Measurements from ENCODE around the gene HCRTR2. TPM values are rescaled to one million over a fixed set of nuclear protein-coding genes. Genes with fewer than 3 reads are reported as not detected.

The HCRTR2 gene
- total RNA-seq, 1 experiment from 2014 or later, result not detected

DNA sequence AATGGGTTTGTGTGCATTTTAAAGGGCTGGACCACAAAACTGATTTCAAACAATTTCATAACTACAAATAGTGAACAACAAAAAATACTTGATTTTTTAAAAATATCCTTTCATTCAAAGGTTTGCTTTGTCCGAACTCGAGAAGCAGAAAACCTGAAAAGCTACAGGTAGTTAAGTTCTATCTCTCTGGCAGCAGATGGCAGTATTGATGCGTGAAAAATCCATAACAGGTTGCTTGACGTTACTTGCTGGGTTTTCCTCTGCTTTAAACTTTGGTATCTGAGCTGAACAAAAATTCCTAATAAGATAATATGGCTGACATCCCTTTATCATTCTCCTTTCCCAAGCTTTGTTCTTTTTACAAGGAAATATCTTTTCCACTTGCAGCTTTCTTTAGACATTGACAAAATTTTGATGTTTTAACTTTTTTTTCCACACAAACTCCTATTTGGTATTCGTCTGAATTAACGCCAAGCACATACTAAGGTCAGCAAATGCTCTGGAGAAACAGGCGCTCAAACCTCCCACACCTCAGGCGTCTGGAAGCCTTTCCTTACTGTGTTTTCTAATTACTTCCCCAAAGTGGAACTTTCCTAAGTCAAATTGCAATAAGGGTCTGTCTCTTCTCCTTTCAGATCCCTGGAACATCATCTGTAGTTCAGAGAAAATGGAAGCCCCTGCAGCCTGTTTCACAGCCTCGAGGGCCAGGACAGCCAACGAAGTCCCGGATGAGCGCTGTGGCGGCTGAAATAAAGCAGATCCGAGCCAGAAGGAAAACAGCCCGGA lies 102.6 kb downstream of the HCRTR2 start:
- Histone ChIP-seq H2AFZ (ENCODE audit: low read length) (0 out of 2 replicates have a peak overlapping the region, but pooled peaks have one; percentile 11), H4K20me1 (ENCODE audit: low read length) (no peaks in the 10 kb centered on the region), H3F3A (ENCODE audit: low read length, unreplicated experiment) (no peaks in the 10 kb centered on the region), H3K27ac (ENCODE audit: low read length) (no peak overlapping the region), H3K9ac (ENCODE audit: low read length) (no peak overlapping the region), H3K4me1 (ENCODE audit: insufficient read depth, low read length) (no peaks in the 10 kb centered on the region), H3K9me2 (replicated peaks; ENCODE audit: low read length) (no peaks in the 10 kb centered on the region), H3K36me3 (ENCODE audit: low read depth, low read length) (no peaks in the 10 kb centered on the region), H3K27me3 (ENCODE audit: low read length) (peaks cover 58% of the 10 kb centered on the region), H3K79me2 (ENCODE audit: low read length) (no peaks in the 10 kb centered on the region), H3K4me3 (ENCODE audit: low read length) (no peak overlapping the region), H3K9me3 (ENCODE audit: low read length) (no peaks in the 10 kb centered on the region), H3K4me2 (ENCODE audit: low read length) (peak overlapping the region; percentile 7; the same call in 1 of the 2 replicates)
- TF ChIP-seq, protein P1, sequence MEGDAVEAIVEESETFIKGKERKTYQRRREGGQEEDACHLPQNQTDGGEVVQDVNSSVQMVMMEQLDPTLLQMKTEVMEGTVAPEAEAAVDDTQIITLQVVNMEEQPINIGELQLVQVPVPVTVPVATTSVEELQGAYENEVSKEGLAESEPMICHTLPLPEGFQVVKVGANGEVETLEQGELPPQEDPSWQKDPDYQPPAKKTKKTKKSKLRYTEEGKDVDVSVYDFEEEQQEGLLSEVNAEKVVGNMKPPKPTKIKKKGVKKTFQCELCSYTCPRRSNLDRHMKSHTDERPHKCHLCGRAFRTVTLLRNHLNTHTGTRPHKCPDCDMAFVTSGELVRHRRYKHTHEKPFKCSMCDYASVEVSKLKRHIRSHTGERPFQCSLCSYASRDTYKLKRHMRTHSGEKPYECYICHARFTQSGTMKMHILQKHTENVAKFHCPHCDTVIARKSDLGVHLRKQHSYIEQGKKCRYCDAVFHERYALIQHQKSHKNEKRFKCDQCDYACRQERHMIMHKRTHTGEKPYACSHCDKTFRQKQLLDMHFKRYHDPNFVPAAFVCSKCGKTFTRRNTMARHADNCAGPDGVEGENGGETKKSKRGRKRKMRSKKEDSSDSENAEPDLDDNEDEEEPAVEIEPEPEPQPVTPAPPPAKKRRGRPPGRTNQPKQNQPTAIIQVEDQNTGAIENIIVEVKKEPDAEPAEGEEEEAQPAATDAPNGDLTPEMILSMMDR (conservative IDR thresholded peaks at IDR 0.05; ENCODE audit: low read depth, low read length), result peak; percentile 79
- TF ChIP-seq EZH2 (IDR thresholded peaks at IDR 0.05; ENCODE audit: low read length, unreplicated experiment) (no peak), EZH2phosphoT487 (IDR thresholded peaks at IDR 0.05; ENCODE audit: borderline replicate concordance, low read length) (no peak)
- ATAC-seq (peak; percentile 46; the same call in 1 of the 2 replicates), DNase-seq (peak; percentile 73)
- ChIA-PET CTCF (interaction anchor here (0.5 to 1.5 kb wide), 12 partner anchors 10 to 1265 kb away, joined by 3 to 13 read pairs (median 3); no protein-coding TSS in a partner anchor), POLR2A (ENCODE audit: unreplicated experiment) (no interaction called here)
- intact Hi-C loops (cut with micrococcal nuclease), result loop anchor here (1.0 to 5.0 kb wide), 4 partner anchors 170 to 1015 kb away; no protein-coding TSS in a partner anchor
- no TSS peak for BruUV-seq (replicated peaks)

DNA sequence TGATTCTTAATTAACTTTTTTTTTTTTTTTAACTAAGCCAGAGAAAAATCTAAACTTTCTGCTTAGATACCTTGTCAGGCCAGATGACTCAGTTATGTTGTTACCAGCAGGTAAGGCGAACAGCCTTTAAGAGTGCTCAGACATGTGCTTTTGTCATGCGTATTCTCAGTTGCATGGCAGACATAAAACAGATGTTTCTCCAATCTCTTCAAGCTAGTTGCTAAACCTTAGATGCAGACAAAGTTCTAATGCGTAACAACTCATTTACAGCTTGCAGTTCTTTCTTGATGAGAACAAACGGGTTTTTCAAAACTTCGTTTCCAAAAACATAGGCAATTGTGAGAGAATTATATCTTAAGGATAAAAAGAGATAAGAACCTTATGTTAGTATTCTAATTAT lies 103.3 kb downstream of the HCRTR2 start:
- POLR2A ChIA-PET (ENCODE audit: unreplicated experiment), result no interaction called here
- H3K9me2 ChIP-seq (replicated peaks; ENCODE audit: low read length), result no peaks in the 10 kb centered on the region
- H3K4me3 ChIP-seq (ENCODE audit: low read length), result no peak overlapping the region
- H4K20me1 ChIP-seq (ENCODE audit: low read length), result no peaks in the 10 kb centered on the region
- H3K27me3 ChIP-seq (ENCODE audit: low read length), result peaks cover 56% of the 10 kb centered on the region
- H3K79me2 ChIP-seq (ENCODE audit: low read length), result no peaks in the 10 kb centered on the region
- H3F3A ChIP-seq (ENCODE audit: low read length, unreplicated experiment), result no peaks in the 10 kb centered on the region
- ATAC-seq, result no peak
- H2AFZ ChIP-seq (ENCODE audit: low read length), result no peak overlapping the region
- no peak overlapping the region for H3K9ac ChIP-seq (ENCODE audit: low read length)
- H3K9me3 ChIP-seq (ENCODE audit: low read length), result no peaks in the 10 kb centered on the region
- H3K4me2 ChIP-seq (ENCODE audit: low read length), result no peak overlapping the region
- no TSS peak for BruUV-seq (replicated peaks)
- TF ChIP-seq EZH2phosphoT487 (IDR thresholded peaks at IDR 0.05; ENCODE audit: borderline replicate concordance, low read length), result no peak
- intact Hi-C loops (cut with micrococcal nuclease), result loop anchor here (5.0 kb wide), 3 partner anchors 170 to 1015 kb away; no protein-coding TSS in a partner anchor
- CTCF ChIA-PET, result interaction anchor here (0.8 kb wide), 1 partner anchor 1015 kb away, joined by 3 read pairs; no protein-coding TSS in a partner anchor
- no peaks in the 10 kb centered on the region for H3K4me1 ChIP-seq (ENCODE audit: insufficient read depth, low read length)
- no peak for DNase-seq
- no peak overlapping the region for H3K27ac ChIP-seq (ENCODE audit: low read length)
- no peaks in the 10 kb centered on the region for H3K36me3 ChIP-seq (ENCODE audit: low read depth, low read length)

DNA sequence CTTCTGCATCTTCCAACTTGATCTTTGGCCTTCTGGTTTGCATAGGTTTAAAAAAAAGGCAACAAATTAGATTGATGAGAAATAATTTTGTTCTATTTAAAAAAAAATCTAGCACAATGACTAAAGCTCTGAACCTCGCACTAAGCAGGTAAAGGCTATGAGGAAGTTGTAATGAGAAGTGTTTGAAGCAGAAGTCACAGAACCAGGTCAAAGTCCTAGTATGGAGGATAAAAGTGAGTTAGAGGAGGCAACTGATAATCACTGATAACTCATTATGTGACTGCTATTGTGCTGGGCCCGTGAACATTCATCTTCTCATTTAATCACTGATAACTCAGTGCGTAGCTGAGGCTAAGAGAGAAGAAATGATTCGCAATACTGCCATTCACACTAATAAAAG lies 106.9 kb downstream of the HCRTR2 start:
- no peak overlapping the region for H2AFZ ChIP-seq (ENCODE audit: low read length)
- BruUV-seq (replicated peaks), result no TSS peak
- no peaks in the 10 kb centered on the region for H3K9me3 ChIP-seq (ENCODE audit: low read length)
- H3K36me3 ChIP-seq (ENCODE audit: low read depth, low read length), result no peaks in the 10 kb centered on the region
- no peak overlapping the region for H3K9ac ChIP-seq (ENCODE audit: low read length)
- ATAC-seq (no peak), DNase-seq (no peak)
- H3K79me2 ChIP-seq (ENCODE audit: low read length), result no peaks in the 10 kb centered on the region
- H3K9me2 ChIP-seq (replicated peaks; ENCODE audit: low read length), result no peaks in the 10 kb centered on the region
- H3K4me1 ChIP-seq (ENCODE audit: insufficient read depth, low read length), result no peaks in the 10 kb centered on the region
- peaks cover 69% of the 10 kb centered on the region for H3K27me3 ChIP-seq (ENCODE audit: low read length)
- intact Hi-C loops (cut with micrococcal nuclease), result no loop called here
- H4K20me1 ChIP-seq (ENCODE audit: low read length), result no peaks in the 10 kb centered on the region
- H3K27ac ChIP-seq (ENCODE audit: low read length), result no peak overlapping the region
- H3F3A ChIP-seq (ENCODE audit: low read length, unreplicated experiment), result no peaks in the 10 kb centered on the region
- TF ChIP-seq EZH2 (IDR thresholded peaks at IDR 0.05; ENCODE audit: low read length, unreplicated experiment) (no peak), EZH2phosphoT487 (IDR thresholded peaks at IDR 0.05; ENCODE audit: borderline replicate concordance, low read length) (no peak)
- TF ChIP-seq, protein P1 (conservative IDR thresholded peaks at IDR 0.05; ENCODE audit: low read depth, low read length), result no peak
- H3K4me3 ChIP-seq (ENCODE audit: low read length), result no peak overlapping the region
- ChIA-PET CTCF (no interaction called here), POLR2A (ENCODE audit: unreplicated experiment) (no interaction called here)
- no peak overlapping the region for H3K4me2 ChIP-seq (ENCODE audit: low read length)
